Measurements from ENCODE around the gene HIVEP3.

DNA sequence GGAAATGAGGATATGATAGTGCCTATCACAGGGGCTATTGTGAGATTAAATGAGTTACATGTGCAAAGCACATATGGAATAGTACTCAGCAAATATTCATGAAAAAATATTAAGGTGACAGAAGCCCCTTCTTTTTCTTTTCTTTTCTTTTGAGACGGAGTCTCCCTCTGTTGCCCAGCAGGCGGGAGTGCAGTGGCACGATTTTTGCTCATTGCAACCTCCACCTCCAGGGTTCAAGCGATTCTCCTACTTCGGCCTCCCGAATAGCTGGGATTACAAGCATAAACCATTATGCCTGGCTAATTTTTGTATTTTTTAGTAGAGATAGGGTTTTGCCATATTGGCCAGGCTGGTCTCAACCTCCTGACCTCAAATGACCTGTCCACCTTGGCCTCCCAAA lies 139.4 kb downstream of the HIVEP3 start:
- TF ChIP-seq, protein P1, sequence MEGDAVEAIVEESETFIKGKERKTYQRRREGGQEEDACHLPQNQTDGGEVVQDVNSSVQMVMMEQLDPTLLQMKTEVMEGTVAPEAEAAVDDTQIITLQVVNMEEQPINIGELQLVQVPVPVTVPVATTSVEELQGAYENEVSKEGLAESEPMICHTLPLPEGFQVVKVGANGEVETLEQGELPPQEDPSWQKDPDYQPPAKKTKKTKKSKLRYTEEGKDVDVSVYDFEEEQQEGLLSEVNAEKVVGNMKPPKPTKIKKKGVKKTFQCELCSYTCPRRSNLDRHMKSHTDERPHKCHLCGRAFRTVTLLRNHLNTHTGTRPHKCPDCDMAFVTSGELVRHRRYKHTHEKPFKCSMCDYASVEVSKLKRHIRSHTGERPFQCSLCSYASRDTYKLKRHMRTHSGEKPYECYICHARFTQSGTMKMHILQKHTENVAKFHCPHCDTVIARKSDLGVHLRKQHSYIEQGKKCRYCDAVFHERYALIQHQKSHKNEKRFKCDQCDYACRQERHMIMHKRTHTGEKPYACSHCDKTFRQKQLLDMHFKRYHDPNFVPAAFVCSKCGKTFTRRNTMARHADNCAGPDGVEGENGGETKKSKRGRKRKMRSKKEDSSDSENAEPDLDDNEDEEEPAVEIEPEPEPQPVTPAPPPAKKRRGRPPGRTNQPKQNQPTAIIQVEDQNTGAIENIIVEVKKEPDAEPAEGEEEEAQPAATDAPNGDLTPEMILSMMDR (IDR thresholded peaks at IDR 0.05): no peak
- no peak for TF ChIP-seq POLR2A (IDR thresholded peaks at IDR 0.05)
